Measurements from ENCODE around the gene SELENOK. TPM values are rescaled to one million over a fixed set of nuclear protein-coding genes. Genes with fewer than 3 reads are reported as not detected.
A peak's percentile ranks its signal among the peaks of the same experiment; 100 is the strongest.
"Not testable (repeated sequence)": the region's sequence is repeated elsewhere in the genome, so short reads cannot be mapped to it uniquely, and the experiment has no call there.

SELENOK gene
- 50.6 TPM for polyA plus RNA-seq (2013, experiment 1 of 2; ENCODE audit: insufficient read length)
- polyA plus RNA-seq (2013, experiment 2 of 2; ENCODE audit: insufficient read length) = 43.5 TPM

GRCh38 chr3:53891497-53892285 is at the start of gene SELENOK:
SELENOK (minus strand) TSS chr3:53891859.
- peak; percentile 100 for DNase-seq

- peak; percentile 75 for DNase-seq
These were observed 49.5 kb upstream of the SELENOK start for GRCh38 chr3:53941184-53941583.

- no peak for DNase-seq
These were observed 49.0 kb upstream of the SELENOK start for GRCh38 chr3:53940623-53941022.

GRCh38 chr3:53939813-53940212 is 48.2 kb upstream of the SELENOK start:
- DNase-seq = no peak

- no peak for DNase-seq
These were observed 47.5 kb upstream of the SELENOK start for GRCh38 chr3:53939086-53939582.

GRCh38 chr3:53938645-53939044 is 47.0 kb upstream of the SELENOK start:
- peak; percentile 38 for DNase-seq

GRCh38 chr3:53936347-53936746 is 44.7 kb upstream of the SELENOK start:
- DNase-seq = no peak

GRCh38 chr3:53935283-53935901 is 43.7 kb upstream of the SELENOK start:
- no peak for DNase-seq

GRCh38 chr3:53927208-53927872 is 35.7 kb upstream of the SELENOK start:
- DNase-seq = not testable (repeated sequence)

GRCh38 chr3:53921296-53921695 is 29.6 kb upstream of the SELENOK start:
- peak; percentile 25 for DNase-seq

- no peak for DNase-seq
These were observed 28.1 kb upstream of the SELENOK start for GRCh38 chr3:53919741-53920140.

- DNase-seq = no peak
These were observed 21.7 kb upstream of the SELENOK start for GRCh38 chr3:53913401-53913800.

GRCh38 chr3:53902711-53903110 is 11.1 kb upstream of the SELENOK start:
- no peak for DNase-seq

GRCh38 chr3:53902067-53902466 is 10.4 kb upstream of the SELENOK start:
- no peak for DNase-seq

GRCh38 chr3:53900666-53901331 is 9.1 kb upstream of the SELENOK start:
- DNase-seq = no peak

GRCh38 chr3:53899750-53900149 is 8.1 kb upstream of the SELENOK start:
- DNase-seq = no peak

- no peak for DNase-seq
These were observed 603 bp upstream of the SELENOK start for GRCh38 chr3:53892286-53892637.

GRCh38 chr3:53890726-53891475 is 758 bp downstream of the SELENOK start:
- DNase-seq = no peak

GRCh38 chr3:53888232-53888631 is 3.4 kb downstream of the SELENOK start:
- no peak for DNase-seq

GRCh38 chr3:53887446-53887845 is 4.2 kb downstream of the SELENOK start:
- no peak for DNase-seq

GRCh38 chr3:53885239-53885638 is 6.4 kb downstream of the SELENOK start:
- no peak for DNase-seq

GRCh38 chr3:53884623-53885022 is 7.0 kb downstream of the SELENOK start:
- DNase-seq = no peak

Data from fibroblast of skin of back (primary cell).